ENCODE measurements around the gene SLFN11.
A peak's percentile ranks its signal among the peaks of the same experiment; 100 is the strongest.

Gene SLFN11

GRCh38 chr17:35390663-35391062 is 17.2 kb upstream of the SLFN11 start:
- H3K4me3 ChIP-seq (ENCODE audit: low read length), result no peak overlapping the region
- peak; percentile 11 for DNase-seq (ENCODE audit: low read depth)
- TF ChIP-seq CTCF (IDR thresholded peaks at IDR 0.05; ENCODE audit: insufficient read depth, low read depth, low read length, missing control alignments), result no peak

- no peak for TF ChIP-seq CTCF (IDR thresholded peaks at IDR 0.05; ENCODE audit: insufficient read depth, low read depth, low read length, missing control alignments)
- DNase-seq (ENCODE audit: low read depth), result no peak
- H3K4me3 ChIP-seq (ENCODE audit: low read length), result no peak overlapping the region
These were observed 16.7 kb upstream of the SLFN11 start for GRCh38 chr17:35390156-35390555.

GRCh38 chr17:35387496-35387895 is 14.1 kb upstream of the SLFN11 start:
- H3K4me3 ChIP-seq (ENCODE audit: low read length), result no peak overlapping the region
- no peak for TF ChIP-seq CTCF (IDR thresholded peaks at IDR 0.05; ENCODE audit: insufficient read depth, low read depth, low read length, missing control alignments)
- DNase-seq (ENCODE audit: low read depth), result no peak

- TF ChIP-seq CTCF (IDR thresholded peaks at IDR 0.05; ENCODE audit: insufficient read depth, low read depth, low read length, missing control alignments), result no peak
These were observed 4.3 kb upstream of the SLFN11 start for GRCh38 chr17:35377706-35378105.

GRCh38 chr17:35377068-35377467 is 3.6 kb upstream of the SLFN11 start:
- TF ChIP-seq CTCF (IDR thresholded peaks at IDR 0.05; ENCODE audit: insufficient read depth, low read depth, low read length, missing control alignments), result no peak
- H3K4me3 ChIP-seq (ENCODE audit: low read length), result no peak overlapping the region
- no peak for DNase-seq (ENCODE audit: low read depth)

More at GRCh38 chr17:35377706-35378105, 4.3 kb upstream of the SLFN11 start:
- DNase-seq (ENCODE audit: low read depth), result no peak
- H3K4me3 ChIP-seq (ENCODE audit: low read length), result no peak overlapping the region

- H3K4me3 ChIP-seq (ENCODE audit: low read length), result no peak overlapping the region
- peak; percentile 38 for DNase-seq (ENCODE audit: low read depth)
- TF ChIP-seq CTCF (IDR thresholded peaks at IDR 0.05; ENCODE audit: insufficient read depth, low read depth, low read length, missing control alignments), result no peak
These were observed 2.8 kb upstream of the SLFN11 start for GRCh38 chr17:35376245-35376644.

GRCh38 chr17:35374766-35375344 is 1.4 kb upstream of the SLFN11 start:
- peak overlapping the region; percentile 44 for H3K4me3 ChIP-seq (ENCODE audit: low read length)
- TF ChIP-seq CTCF (IDR thresholded peaks at IDR 0.05; ENCODE audit: insufficient read depth, low read depth, low read length, missing control alignments), result no peak
- no peak for DNase-seq (ENCODE audit: low read depth)
